ENCODE measurements around the gene SCRN1. TPM values are rescaled to one million over a fixed set of nuclear protein-coding genes. Genes with fewer than 3 reads are reported as not detected.
A peak's percentile ranks its signal among the peaks of the same experiment; 100 is the strongest.

SCRN1 gene
- total and polyA plus RNA-seq, 2 of the 4 experiments (the other 2 are of a cell fraction): 57.1 to 124 TPM

GRCh38 chr7:29873644-29874294 is 115.8 kb downstream of the SCRN1 start:
- H2BK120ac ChIP-seq (ENCODE audit: low read depth, low read length): no peak overlapping the region
- no peak for TF ChIP-seq RAD21 (IDR thresholded peaks at IDR 0.05; ENCODE audit: low read length)
- TF ChIP-seq MXI1 (IDR thresholded peaks at IDR 0.05; ENCODE audit: borderline replicate concordance, low read depth, low read length): no peak
- no peak for TF ChIP-seq USF2 (IDR thresholded peaks at IDR 0.05; ENCODE audit: low read depth, low read length)
- peak; percentile 92 for TF ChIP-seq MAFK (IDR thresholded peaks at IDR 0.05; ENCODE audit: low read depth, low read length)
- H4K91ac ChIP-seq (ENCODE audit: insufficient read depth, low read depth, low read length): no peak overlapping the region
- H3K4ac ChIP-seq (ENCODE audit: low read depth, low read length): no peak overlapping the region
- no peak overlapping the region for H4K5ac ChIP-seq (ENCODE audit: low read depth, low read length)
- H4K8ac ChIP-seq (ENCODE audit: low read depth in 2 of 2, low read length in 2 of 2): no peak overlapping the region
- H3K36me3 ChIP-seq (ENCODE audit: control insufficient read depth, insufficient read depth, low read length): no peaks in the 10 kb centered on the region
- no peaks in the 10 kb centered on the region for H3K4me1 ChIP-seq (ENCODE audit: control insufficient read depth, insufficient read depth, low read length)
- H3K79me1 ChIP-seq (ENCODE audit: low read depth in 1 of 2, low read length in 2 of 2): no peaks in the 10 kb centered on the region
- H3K4me2 ChIP-seq (ENCODE audit: low read depth, low read length): no peak overlapping the region
- H2AK9ac ChIP-seq (replicated peaks; ENCODE audit: low read depth, low read length, poor library complexity): no peak overlapping the region
- no peak overlapping the region for H3K9ac ChIP-seq (ENCODE audit: low read depth, low read length)
- no TSS peak for BruUV-seq (replicated peaks)
- H2AFZ ChIP-seq (replicated peaks; ENCODE audit: low read length, poor library complexity): peak overlapping the region; percentile 26
- H2AK5ac ChIP-seq (ENCODE audit: low read depth, low read length): no peak overlapping the region
- no peak overlapping the region for H3K56ac ChIP-seq (ENCODE audit: extremely low read depth, insufficient read depth, low read length)
- peaks cover 7% of the 10 kb centered on the region; the same call in 1 of the 2 replicates for H3K27me3 ChIP-seq (ENCODE audit: control insufficient read depth, insufficient read depth, low read length)
- no peak overlapping the region for H2BK15ac ChIP-seq (ENCODE audit: low read depth, low read length)
- no peak overlapping the region for H3K23ac ChIP-seq (ENCODE audit: low read depth, low read length)
- no peak overlapping the region for H3K14ac ChIP-seq (replicated peaks; ENCODE audit: low read depth, low read length)
- POLR2A ChIA-PET (ENCODE audit: unreplicated experiment): no interaction called here
- H4K20me1 ChIP-seq (ENCODE audit: insufficient read depth, low read length): no peaks in the 10 kb centered on the region
- intact Hi-C loops (cut with micrococcal nuclease) (no loop called here), in situ Hi-C loops (cut with MboI; ENCODE audit: low sequenced_read_pairs) (loop anchor here (10.0 kb wide), 1 partner anchor 201 kb away; no protein-coding TSS in a partner anchor), dilution Hi-C loops (cut with HindIII; ENCODE audit: low sequenced_read_pairs, unreplicated experiment) (no loop called here)
- no peak overlapping the region for H3K18ac ChIP-seq (ENCODE audit: low read depth, low read length)
- ATAC-seq (ENCODE audit: low read depth): no peak
- CTCF ChIA-PET: interaction anchor here (0.9 kb wide), 1 partner anchor 11 kb away, joined by 3 read pairs; no protein-coding TSS in a partner anchor
- no peak for DNase-seq
- H3K27ac ChIP-seq (ENCODE audit: insufficient read depth, low read length): no peak overlapping the region
- H3K4me3 ChIP-seq (ENCODE audit: insufficient read depth, low read depth, low read length): no peak overlapping the region
- H2BK5ac ChIP-seq (ENCODE audit: low read depth, low read length, poor library complexity, severe bottlenecking): no peak overlapping the region
- WGBS, 2 experiments (ENCODE audit: extremely low coverage in 2 of 2, insufficient read length in 1 of 2): no CpG with 5 or more reads among the region's 4 CpGs
- no peaks in the 10 kb centered on the region for H3K9me3 ChIP-seq (ENCODE audit: control insufficient read depth, insufficient read depth, low read length)
- H2BK20ac ChIP-seq (ENCODE audit: low read depth, low read length): no peak overlapping the region
- H3K9me1 ChIP-seq (ENCODE audit: insufficient read depth, low read length): no peaks in the 10 kb centered on the region

All from IMR-90 (cell line).